SIG-M5 treated with dmso at 0.1 percent for 504 hours (cell line): Measurements from ENCODE around the gene ADAP1.
"Not testable (repeated sequence)": the region's sequence is repeated elsewhere in the genome, so short reads cannot be mapped to it uniquely, and the experiment has no call there.

Experiments used
- DNase-seq: peaks from one replicate; lab custom pipeline; 2025; ENCODE audit not compliant: unreplicated experiment; lab: John Stamatoyannopoulos, UW

The ADAP1 gene, protein sequence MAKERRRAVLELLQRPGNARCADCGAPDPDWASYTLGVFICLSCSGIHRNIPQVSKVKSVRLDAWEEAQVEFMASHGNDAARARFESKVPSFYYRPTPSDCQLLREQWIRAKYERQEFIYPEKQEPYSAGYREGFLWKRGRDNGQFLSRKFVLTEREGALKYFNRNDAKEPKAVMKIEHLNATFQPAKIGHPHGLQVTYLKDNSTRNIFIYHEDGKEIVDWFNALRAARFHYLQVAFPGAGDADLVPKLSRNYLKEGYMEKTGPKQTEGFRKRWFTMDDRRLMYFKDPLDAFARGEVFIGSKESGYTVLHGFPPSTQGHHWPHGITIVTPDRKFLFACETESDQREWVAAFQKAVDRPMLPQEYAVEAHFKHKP

DNA sequence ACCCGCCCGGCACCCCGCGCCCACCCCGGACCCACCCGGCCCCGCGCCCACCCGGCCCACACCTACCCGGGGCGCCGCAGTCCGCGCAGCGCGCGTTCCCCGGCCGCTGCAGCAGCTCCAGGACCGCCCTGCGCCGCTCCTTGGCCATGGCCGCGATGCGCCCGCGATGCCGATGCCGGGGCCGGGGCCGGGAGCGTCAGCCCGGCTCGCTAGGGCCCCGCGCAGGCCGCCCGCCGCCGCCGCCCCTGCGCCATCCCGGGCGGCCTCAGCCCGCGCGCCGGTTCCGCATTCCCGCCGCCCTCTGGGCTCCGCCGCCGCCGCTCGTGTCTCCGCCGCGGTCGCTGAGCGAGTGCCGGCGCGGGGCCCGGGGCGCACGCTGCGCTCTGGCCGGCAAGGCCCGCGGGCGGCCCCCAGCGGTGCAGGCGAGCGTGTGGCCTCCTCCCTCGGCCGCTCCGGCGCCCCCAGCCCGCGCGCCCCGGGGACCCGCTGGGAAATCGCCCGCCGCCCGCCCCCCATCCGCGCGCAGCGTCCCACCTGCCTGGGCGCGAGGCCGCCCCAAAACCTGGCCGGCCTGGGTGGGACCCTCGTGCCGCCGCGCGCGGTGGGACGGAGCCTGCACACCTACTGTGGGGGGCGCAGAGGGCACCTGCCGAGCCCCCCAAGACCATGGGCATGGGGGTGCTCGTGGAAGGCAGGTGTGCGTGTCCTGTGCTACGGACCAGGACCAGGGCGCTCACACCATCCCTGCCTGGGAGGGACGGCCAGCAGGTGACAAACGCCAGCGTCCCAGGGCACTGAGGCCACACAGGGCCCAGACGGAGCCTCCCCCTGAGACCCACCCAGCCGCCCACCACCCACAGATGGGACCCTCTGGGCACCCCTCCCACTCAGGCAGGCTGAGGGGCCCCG lies at the start of gene ADAP1:
TSS of gene ADAP1 (minus strand) at position 351 of the 909 bp plus-strand sequence. CDS start at position 148, 203 bp downstream.
- peak; percentile 34 for DNase-seq

- DNase-seq = not testable (repeated sequence)
Observed at GRCh38 chr7:1002445-1002844, 48.0 kb upstream of the ADAP1 start.

DNA sequence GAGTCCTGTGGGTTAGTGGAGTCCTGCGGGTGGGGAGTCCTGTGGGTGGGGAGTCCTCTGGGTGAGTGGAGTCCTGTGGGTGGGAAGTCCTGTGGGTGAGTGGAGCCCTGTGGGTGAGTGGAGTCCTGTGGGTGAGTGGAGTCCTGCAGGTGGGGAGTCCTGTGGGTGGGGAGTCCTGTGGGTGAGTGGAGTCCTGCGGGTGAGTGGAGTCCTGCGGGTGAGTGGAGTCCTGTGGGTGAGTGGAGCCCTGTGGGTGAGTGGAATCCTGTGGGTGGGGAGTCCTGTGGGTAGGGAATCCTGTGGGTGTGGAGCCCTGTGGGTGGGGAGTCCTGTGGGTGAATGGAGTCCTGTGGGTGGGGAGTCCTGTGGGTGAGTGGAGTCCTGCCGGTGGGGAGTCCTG lies 47.5 kb upstream of the ADAP1 start:
- DNase-seq = not testable (repeated sequence)

- DNase-seq = not testable (repeated sequence)
Observed at GRCh38 chr7:1001069-1001770, 46.7 kb upstream of the ADAP1 start.

DNA sequence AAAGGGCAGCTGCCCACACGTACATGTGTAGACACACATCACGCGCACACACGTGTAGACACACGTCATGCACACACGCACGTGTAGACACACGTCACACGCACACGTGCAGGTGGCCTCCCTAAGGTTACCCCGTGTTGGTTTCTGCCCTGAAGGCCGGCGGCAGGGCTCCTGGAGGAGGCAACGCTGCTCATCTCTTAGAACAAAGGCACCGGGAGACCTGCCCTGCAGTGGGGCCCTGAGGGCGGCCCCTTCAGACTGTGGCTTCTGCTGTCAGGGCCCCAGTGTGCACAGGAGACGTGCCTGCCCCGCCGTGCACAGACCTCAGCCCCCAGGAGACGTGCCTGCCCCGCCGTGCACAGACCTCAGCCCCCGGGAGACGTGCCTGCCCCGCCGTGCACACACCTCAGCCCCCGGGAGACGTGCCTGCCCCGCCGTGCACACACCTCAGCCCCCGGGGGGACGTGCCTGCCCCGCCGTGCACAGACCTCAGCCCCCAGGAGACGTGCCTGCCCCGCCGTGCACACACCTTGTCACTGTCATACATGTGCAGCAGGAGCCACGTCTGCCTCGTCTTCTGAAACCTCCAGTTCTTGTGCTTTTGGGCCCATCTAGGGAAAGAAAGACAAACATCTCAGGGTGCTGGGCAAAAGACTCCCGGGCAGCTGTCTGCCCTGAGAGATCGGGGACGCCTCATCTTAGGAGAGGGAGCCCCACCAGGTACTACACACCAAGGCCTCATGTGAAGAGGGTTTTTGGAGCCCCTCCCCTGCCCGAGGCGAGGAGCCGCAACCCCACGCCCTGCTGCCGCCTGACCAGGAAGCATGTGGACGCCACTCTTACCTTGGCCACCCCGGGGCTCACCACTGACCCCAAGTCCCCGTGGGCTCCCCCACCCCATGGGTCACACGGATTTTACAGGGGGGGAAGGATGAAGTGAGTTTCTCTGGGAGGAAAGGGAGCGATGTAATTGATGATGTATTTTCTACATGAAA lies 45.8 kb upstream of the ADAP1 start:
- DNase-seq = no peak

GRCh38 chr7:999149-999879 lies 44.8 kb upstream of the ADAP1 start:
- DNase-seq = no peak

GRCh38 chr7:997404-998395 lies 43.2 kb upstream of the ADAP1 start:
- no peak for DNase-seq

GRCh38 chr7:996079-996872 lies 41.8 kb upstream of the ADAP1 start:
- DNase-seq = no peak

DNA sequence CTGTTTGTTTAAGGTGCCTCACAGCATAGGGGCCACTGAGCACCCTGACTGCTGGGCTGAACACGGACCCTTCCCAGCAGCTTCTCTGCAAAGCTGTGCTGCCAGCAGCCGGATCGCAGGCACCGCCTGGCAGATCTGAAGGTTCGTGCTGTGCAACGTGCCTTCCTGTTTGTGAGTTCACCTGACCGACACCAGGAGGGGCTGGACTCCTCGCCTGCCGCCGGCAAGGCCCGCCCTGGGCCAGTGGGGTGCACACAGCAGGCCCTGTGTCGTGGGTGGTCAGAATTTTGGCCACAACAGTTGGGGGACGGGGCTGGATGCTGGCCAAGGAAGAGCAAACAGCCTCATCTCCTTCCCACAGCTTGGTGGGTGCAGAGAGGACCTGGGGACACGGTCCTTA lies 41.1 kb upstream of the ADAP1 start:
- no peak for DNase-seq

DNA sequence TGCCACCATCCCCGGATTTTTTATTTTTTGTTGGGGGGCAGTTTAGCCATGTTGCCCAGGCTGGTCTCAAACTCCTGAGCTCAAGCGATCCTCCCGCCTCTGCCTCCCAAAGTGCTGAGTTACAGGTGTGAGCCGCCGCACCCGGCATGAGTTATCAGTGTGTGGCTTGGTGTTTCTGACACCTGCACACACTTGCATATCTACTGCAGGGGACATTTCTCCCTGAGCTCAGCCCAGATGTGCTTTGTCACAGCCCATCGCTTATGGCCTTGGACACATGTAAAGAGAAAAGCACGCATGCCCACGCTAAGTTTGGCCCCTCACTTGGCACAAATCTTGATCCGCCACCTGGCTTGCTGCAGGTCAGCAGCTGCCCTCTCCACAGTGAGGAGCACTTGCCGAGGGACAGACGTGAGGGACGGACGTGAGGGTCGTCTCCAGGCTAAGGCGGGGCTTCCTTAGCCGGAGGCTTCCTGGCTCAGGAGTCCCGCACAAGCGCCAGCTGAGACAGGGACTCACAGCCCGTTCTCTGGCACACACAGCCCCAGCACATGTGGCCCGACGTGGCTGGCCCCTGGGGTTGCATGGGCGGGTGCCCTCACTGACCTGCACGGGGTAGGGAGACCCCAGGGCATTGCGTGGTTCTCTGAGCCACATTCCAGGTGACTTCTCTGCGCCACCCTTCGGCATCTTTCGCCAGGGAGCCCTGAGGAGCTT lies 40.3 kb upstream of the ADAP1 start:
- DNase-seq = no peak

- DNase-seq = peak; percentile 88
Observed at GRCh38 chr7:992709-993607, 38.5 kb upstream of the ADAP1 start.

GRCh38 chr7:991729-992656 lies 37.5 kb upstream of the ADAP1 start:
- no peak for DNase-seq

DNA sequence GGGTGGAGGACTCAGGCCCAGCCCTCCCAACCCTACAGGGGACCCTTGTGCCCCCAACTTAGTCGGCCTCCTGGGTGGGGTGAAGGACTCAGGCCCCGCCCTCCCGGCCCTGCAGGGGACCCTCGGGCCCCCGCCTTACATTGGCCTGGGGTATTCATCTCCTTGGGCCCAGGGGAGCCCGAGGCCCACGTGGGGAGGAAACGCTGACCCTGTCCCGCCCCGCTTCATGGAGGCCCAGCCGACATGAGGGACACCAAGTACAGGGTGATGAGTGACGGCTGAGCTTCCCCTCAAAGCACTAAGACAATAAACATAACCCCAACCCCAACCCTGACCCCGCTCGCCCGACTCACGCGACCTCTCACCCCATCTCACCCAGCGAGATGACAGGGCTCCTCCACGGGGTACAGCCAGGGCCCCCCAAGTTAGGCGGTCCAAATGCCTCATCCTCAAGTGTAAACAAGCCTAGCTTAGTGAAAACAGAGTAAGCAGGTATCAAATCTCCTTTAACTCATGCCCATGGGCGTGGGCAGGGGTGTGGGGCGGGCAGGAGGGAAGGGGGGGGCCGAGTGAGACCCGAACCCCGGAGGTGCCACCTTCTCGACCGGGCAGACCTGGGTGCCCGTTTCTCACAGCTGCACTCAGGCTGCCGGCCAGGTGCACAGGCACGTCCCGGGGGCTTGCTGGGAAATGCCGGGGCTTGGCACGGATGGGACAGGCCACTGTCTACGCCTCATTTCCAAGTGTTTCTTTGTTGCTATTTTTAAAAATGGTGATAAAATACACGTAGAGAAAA lies 36.7 kb upstream of the ADAP1 start:
- no peak for DNase-seq

GRCh38 chr7:990352-990932 lies 36.0 kb upstream of the ADAP1 start:
- DNase-seq = no peak
